Measurements from ENCODE around the gene MEIOB. TPM values are rescaled to one million over a fixed set of nuclear protein-coding genes. Genes with fewer than 3 reads are reported as not detected.

MEIOB gene
- total RNA-seq, 1 experiment from 2014 or later: not detected

DNA sequence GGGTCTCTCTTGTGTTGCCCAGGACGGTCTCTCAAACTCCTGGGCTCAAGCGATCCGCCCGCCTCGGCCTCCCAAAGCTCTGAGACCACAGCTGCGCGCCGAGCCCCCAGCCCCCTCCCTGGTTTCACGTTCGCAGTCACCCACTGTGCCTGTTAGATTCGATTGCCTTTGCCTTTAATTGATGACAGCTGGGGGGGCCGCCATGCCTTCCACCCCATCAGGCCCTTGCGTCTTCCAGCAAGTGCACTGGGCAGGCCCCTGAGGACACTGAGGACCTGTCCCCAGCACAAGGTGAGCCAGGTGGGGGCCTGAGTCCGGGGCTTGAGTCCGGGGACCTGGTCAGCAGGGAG is 81.7 kb downstream of the MEIOB start:
- no peak overlapping the region for H3K9ac ChIP-seq (ENCODE audit: low read length)
- DNase-seq (no peak), ATAC-seq (no peak)
- no peak overlapping the region for H2AFZ ChIP-seq (ENCODE audit: low read length)
- H3K27me3 ChIP-seq (ENCODE audit: low read length): no peaks in the 10 kb centered on the region
- H3F3A ChIP-seq (ENCODE audit: low read length, unreplicated experiment): no peaks in the 10 kb centered on the region
- no peak overlapping the region for H3K4me3 ChIP-seq (ENCODE audit: low read length)
- no peak overlapping the region for H3K27ac ChIP-seq (ENCODE audit: low read length)
- no peak for TF ChIP-seq EZH2phosphoT487 (IDR thresholded peaks at IDR 0.05; ENCODE audit: borderline replicate concordance, low read length)
- TF ChIP-seq, protein P1, sequence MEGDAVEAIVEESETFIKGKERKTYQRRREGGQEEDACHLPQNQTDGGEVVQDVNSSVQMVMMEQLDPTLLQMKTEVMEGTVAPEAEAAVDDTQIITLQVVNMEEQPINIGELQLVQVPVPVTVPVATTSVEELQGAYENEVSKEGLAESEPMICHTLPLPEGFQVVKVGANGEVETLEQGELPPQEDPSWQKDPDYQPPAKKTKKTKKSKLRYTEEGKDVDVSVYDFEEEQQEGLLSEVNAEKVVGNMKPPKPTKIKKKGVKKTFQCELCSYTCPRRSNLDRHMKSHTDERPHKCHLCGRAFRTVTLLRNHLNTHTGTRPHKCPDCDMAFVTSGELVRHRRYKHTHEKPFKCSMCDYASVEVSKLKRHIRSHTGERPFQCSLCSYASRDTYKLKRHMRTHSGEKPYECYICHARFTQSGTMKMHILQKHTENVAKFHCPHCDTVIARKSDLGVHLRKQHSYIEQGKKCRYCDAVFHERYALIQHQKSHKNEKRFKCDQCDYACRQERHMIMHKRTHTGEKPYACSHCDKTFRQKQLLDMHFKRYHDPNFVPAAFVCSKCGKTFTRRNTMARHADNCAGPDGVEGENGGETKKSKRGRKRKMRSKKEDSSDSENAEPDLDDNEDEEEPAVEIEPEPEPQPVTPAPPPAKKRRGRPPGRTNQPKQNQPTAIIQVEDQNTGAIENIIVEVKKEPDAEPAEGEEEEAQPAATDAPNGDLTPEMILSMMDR (conservative IDR thresholded peaks at IDR 0.05; ENCODE audit: low read depth, low read length): no peak
- TF ChIP-seq EZH2 (IDR thresholded peaks at IDR 0.05; ENCODE audit: low read length, unreplicated experiment): no peak
- H4K20me1 ChIP-seq (ENCODE audit: low read length): no peaks in the 10 kb centered on the region
- no peaks in the 10 kb centered on the region for H3K9me3 ChIP-seq (ENCODE audit: low read length)
- H3K79me2 ChIP-seq (ENCODE audit: low read length): peaks cover 14% of the 10 kb centered on the region
- no peaks in the 10 kb centered on the region for H3K36me3 ChIP-seq (ENCODE audit: low read depth, low read length)
- no peaks in the 10 kb centered on the region for H3K9me2 ChIP-seq (replicated peaks; ENCODE audit: low read length)
- no peak overlapping the region for H3K4me2 ChIP-seq (ENCODE audit: low read length)
- BruUV-seq (replicated peaks): no TSS peak
- intact Hi-C loops (cut with micrococcal nuclease): no loop called here
- POLR2A ChIA-PET (ENCODE audit: unreplicated experiment): no interaction called here
- CTCF ChIA-PET: no interaction called here
- H3K4me1 ChIP-seq (ENCODE audit: insufficient read depth, low read length): no peaks in the 10 kb centered on the region

DNA sequence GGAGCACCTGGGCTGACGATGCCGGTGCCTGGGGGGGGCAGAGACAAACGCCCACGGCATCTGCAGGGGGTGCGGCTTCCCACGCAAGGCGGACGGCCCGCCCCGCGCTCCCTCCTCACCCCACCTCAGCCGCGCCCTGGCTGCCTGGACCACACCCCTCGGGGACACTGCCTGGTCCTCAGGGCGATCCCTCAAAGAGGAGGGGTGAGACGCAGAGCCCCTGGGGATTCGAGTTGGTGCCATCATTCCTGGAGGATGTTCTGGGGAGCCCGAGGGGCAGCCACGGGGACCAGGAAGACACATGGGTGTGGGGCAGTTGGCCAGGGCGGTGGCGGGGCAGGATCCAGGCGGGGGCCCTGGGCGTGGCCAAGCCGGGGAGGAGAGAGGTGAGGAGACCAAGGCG is 82.3 kb downstream of the MEIOB start:
- intact Hi-C loops (cut with micrococcal nuclease): no loop called here
- H3K9me3 ChIP-seq (ENCODE audit: low read length): no peaks in the 10 kb centered on the region
- no peak for ATAC-seq

DNA sequence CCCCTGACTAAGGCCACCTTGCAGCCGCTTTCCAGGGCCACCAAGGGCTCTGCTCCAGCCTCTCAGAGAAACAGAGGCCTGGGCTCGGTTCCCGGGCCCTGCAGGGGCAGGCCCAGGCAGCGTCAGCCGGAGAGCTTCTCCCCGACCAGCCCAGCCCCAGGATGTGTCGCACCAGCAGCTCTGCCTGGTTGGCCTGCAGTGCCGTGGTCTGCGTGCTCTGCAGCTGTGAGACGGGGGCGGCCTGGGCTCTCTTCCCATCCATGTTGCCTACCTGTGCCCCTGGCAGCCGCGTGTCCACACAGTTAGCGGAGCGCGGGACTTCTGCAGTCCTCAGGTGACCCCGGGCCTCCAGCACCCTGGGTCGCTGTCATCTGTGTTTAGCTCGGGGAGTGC is 83.3 kb downstream of the MEIOB start:
- peaks cover 29% of the 10 kb centered on the region for H3K79me2 ChIP-seq (ENCODE audit: low read length)
- POLR2A ChIA-PET (ENCODE audit: unreplicated experiment): no interaction called here
- no peaks in the 10 kb centered on the region for H3F3A ChIP-seq (ENCODE audit: low read length, unreplicated experiment)
- H4K20me1 ChIP-seq (ENCODE audit: low read length): no peaks in the 10 kb centered on the region
- no peaks in the 10 kb centered on the region for H3K36me3 ChIP-seq (ENCODE audit: low read depth, low read length)
- H3K9me2 ChIP-seq (replicated peaks; ENCODE audit: low read length): no peaks in the 10 kb centered on the region
- no peak overlapping the region for H3K27ac ChIP-seq (ENCODE audit: low read length)
- H3K4me1 ChIP-seq (ENCODE audit: insufficient read depth, low read length): no peaks in the 10 kb centered on the region; the same call in 1 of the 2 replicates
- intact Hi-C loops (cut with micrococcal nuclease): no loop called here
- H3K9me3 ChIP-seq (ENCODE audit: low read length): no peaks in the 10 kb centered on the region
- DNase-seq: no peak
- no peak overlapping the region for H2AFZ ChIP-seq (ENCODE audit: low read length)
- no peak overlapping the region for H3K4me3 ChIP-seq (ENCODE audit: low read length)
- ATAC-seq: no peak
- H3K4me2 ChIP-seq (ENCODE audit: low read length): no peak overlapping the region
- TF ChIP-seq EZH2phosphoT487 (IDR thresholded peaks at IDR 0.05; ENCODE audit: borderline replicate concordance, low read length): no peak
- TF ChIP-seq, protein P1 (conservative IDR thresholded peaks at IDR 0.05; ENCODE audit: low read depth, low read length): no peak
- TF ChIP-seq EZH2 (IDR thresholded peaks at IDR 0.05; ENCODE audit: low read length, unreplicated experiment): no peak
- H3K9ac ChIP-seq (ENCODE audit: low read length): no peak overlapping the region
- no TSS peak for BruUV-seq (replicated peaks)
- H3K27me3 ChIP-seq (ENCODE audit: low read length): no peaks in the 10 kb centered on the region
- CTCF ChIA-PET: no interaction called here

More for the DNA sequence above, 82.3 kb downstream of the MEIOB start:
- Histone ChIP-seq H2AFZ (ENCODE audit: low read length) (no peak overlapping the region), H3K79me2 (ENCODE audit: low read length) (peaks cover 20% of the 10 kb centered on the region), H3K4me1 (ENCODE audit: insufficient read depth, low read length) (no peaks in the 10 kb centered on the region), H3K27me3 (ENCODE audit: low read length) (no peaks in the 10 kb centered on the region), H3K4me2 (ENCODE audit: low read length) (no peak overlapping the region), H3K27ac (ENCODE audit: low read length) (no peak overlapping the region), H3K36me3 (ENCODE audit: low read depth, low read length) (no peaks in the 10 kb centered on the region), H4K20me1 (ENCODE audit: low read length) (no peaks in the 10 kb centered on the region), H3K9ac (ENCODE audit: low read length) (no peak overlapping the region), H3F3A (ENCODE audit: low read length, unreplicated experiment) (no peaks in the 10 kb centered on the region), H3K9me2 (replicated peaks; ENCODE audit: low read length) (no peaks in the 10 kb centered on the region), H3K4me3 (ENCODE audit: low read length) (no peak overlapping the region)
- TF ChIP-seq EZH2 (IDR thresholded peaks at IDR 0.05; ENCODE audit: low read length, unreplicated experiment): no peak
- TF ChIP-seq, protein P1 (conservative IDR thresholded peaks at IDR 0.05; ENCODE audit: low read depth, low read length): no peak
- no peak for TF ChIP-seq EZH2phosphoT487 (IDR thresholded peaks at IDR 0.05; ENCODE audit: borderline replicate concordance, low read length)
- no TSS peak for BruUV-seq (replicated peaks)
- DNase-seq: no peak
- ChIA-PET CTCF (no interaction called here), POLR2A (ENCODE audit: unreplicated experiment) (no interaction called here)
